Activated naive CD4-positive, alpha-beta T cell treated with anti-CD3 and anti-CD28 coated beads, Interleukin-2, amount 10 ng/mL, durations not matched to agents 7 days and 5 days (primary cell): ENCODE data around the gene CDK17.

Source experiments
- CTCF ChIA-PET: fragments of 350-600 bp; sonication (Branson Sonifier 250); formaldehyde crosslinking; loops from one replicate; lab custom pipeline; 2021; ENCODE audit warnings: antibody characterized with exemption; lab: Charles Lee
- DNase-seq: peaks from one replicate; pipeline ENCODE4 v3.0.0-alpha.2; 2020
- H3K27ac Mint-ChIP-seq: one replicate; pipeline ENCODE4 v1.8.0; 2021; ENCODE audit warnings: mild to moderate bottlenecking, moderate library complexity, mixed read lengths
- H3K27me3 Mint-ChIP-seq: one replicate; pipeline ENCODE4 v1.8.0; 2021; ENCODE audit warnings: mild to moderate bottlenecking, mixed read lengths
- H3K36me3 Mint-ChIP-seq: one replicate; pipeline ENCODE4 v1.8.0; 2021; ENCODE audit warnings: mixed read lengths
- H3K4me1 Mint-ChIP-seq: one replicate; pipeline ENCODE4 v1.8.0; 2021; ENCODE audit warnings: mixed read lengths
- H3K4me3 Mint-ChIP-seq: one replicate; pipeline ENCODE4 v1.8.0; 2021; ENCODE audit warnings: mild to moderate bottlenecking, moderate library complexity, mixed read lengths
- H3K9me3 Mint-ChIP-seq: one replicate; pipeline ENCODE4 v1.8.0; 2021; ENCODE audit warnings: mixed read lengths

The CDK17 gene

GRCh38 chr12:96300064-96300463 lies 100.2 kb downstream of the CDK17 start:
- Mint-ChIP-seq H3K27me3 (no peaks in the 10 kb centered on the region), H3K36me3 (peaks cover 33% of the 10 kb centered on the region), H3K4me1 (peaks cover 9% of the 10 kb centered on the region), H3K9me3 (no peaks in the 10 kb centered on the region), H3K4me3 (no peak overlapping the region), H3K27ac (no peak overlapping the region)
- no peak for DNase-seq
- CTCF ChIA-PET = no interaction called here

- Mint-ChIP-seq H3K4me1 (peaks cover 15% of the 10 kb centered on the region), H3K27me3 (no peaks in the 10 kb centered on the region), H3K9me3 (no peaks in the 10 kb centered on the region), H3K4me3 (no peak overlapping the region), H3K36me3 (peaks cover 42% of the 10 kb centered on the region), H3K27ac (no peak overlapping the region)
- DNase-seq = no peak
- CTCF ChIA-PET = no interaction called here
Observed at GRCh38 chr12:96297504-96297903, 102.7 kb downstream of the CDK17 start.

GRCh38 chr12:96295532-96296160 lies 104.6 kb downstream of the CDK17 start:
- CTCF ChIA-PET = interaction anchor here (1.2 kb wide), 1 partner anchor 221 kb away, joined by 3 read pairs; no protein-coding TSS in a partner anchor
- H3K27ac Mint-ChIP-seq = no peak overlapping the region
- peaks cover 46% of the 10 kb centered on the region for H3K36me3 Mint-ChIP-seq
- peaks cover 12% of the 10 kb centered on the region for H3K4me1 Mint-ChIP-seq
- no peak for DNase-seq
- H3K9me3 Mint-ChIP-seq = no peaks in the 10 kb centered on the region
- H3K4me3 Mint-ChIP-seq = no peak overlapping the region
- no peaks in the 10 kb centered on the region for H3K27me3 Mint-ChIP-seq

GRCh38 chr12:96294831-96295230 lies 105.4 kb downstream of the CDK17 start:
- CTCF ChIA-PET = interaction anchor here (1.2 kb wide), 1 partner anchor 222 kb away, joined by 3 read pairs; no protein-coding TSS in a partner anchor

GRCh38 chr12:96293093-96293492 lies 107.1 kb downstream of the CDK17 start:
- CTCF ChIA-PET = no interaction called here
- H3K4me1 Mint-ChIP-seq = peaks cover 18% of the 10 kb centered on the region
- no peak overlapping the region for H3K27ac Mint-ChIP-seq
- no peak for DNase-seq
- peaks cover 47% of the 10 kb centered on the region for H3K36me3 Mint-ChIP-seq
- no peaks in the 10 kb centered on the region for H3K9me3 Mint-ChIP-seq
- no peaks in the 10 kb centered on the region for H3K27me3 Mint-ChIP-seq
- H3K4me3 Mint-ChIP-seq = no peak overlapping the region

More at GRCh38 chr12:96294831-96295230, 105.4 kb downstream of the CDK17 start:
- no peak for DNase-seq
- H3K36me3 Mint-ChIP-seq = peaks cover 45% of the 10 kb centered on the region
- H3K4me1 Mint-ChIP-seq = peaks cover 12% of the 10 kb centered on the region
- no peaks in the 10 kb centered on the region for H3K9me3 Mint-ChIP-seq
- no peaks in the 10 kb centered on the region for H3K27me3 Mint-ChIP-seq
- H3K27ac Mint-ChIP-seq = no peak overlapping the region
- no peak overlapping the region for H3K4me3 Mint-ChIP-seq

- Mint-ChIP-seq H3K36me3 (peaks cover 59% of the 10 kb centered on the region), H3K4me1 (peaks cover 16% of the 10 kb centered on the region), H3K27ac (no peak overlapping the region), H3K9me3 (no peaks in the 10 kb centered on the region), H3K27me3 (no peaks in the 10 kb centered on the region), H3K4me3 (no peak overlapping the region)
- CTCF ChIA-PET = no interaction called here
- DNase-seq = no peak
Observed at GRCh38 chr12:96289067-96289466, 111.2 kb downstream of the CDK17 start.

GRCh38 chr12:96285158-96285557 lies 115.1 kb downstream of the CDK17 start:
- CTCF ChIA-PET = no interaction called here
- DNase-seq = no peak
- Mint-ChIP-seq H3K9me3 (no peaks in the 10 kb centered on the region), H3K27ac (no peak overlapping the region), H3K4me3 (no peak overlapping the region), H3K4me1 (peaks cover 16% of the 10 kb centered on the region), H3K27me3 (no peaks in the 10 kb centered on the region), H3K36me3 (peaks cover 74% of the 10 kb centered on the region)

- no peaks in the 10 kb centered on the region for H3K4me1 Mint-ChIP-seq
- H3K9me3 Mint-ChIP-seq = no peaks in the 10 kb centered on the region
- no peaks in the 10 kb centered on the region for H3K27me3 Mint-ChIP-seq
- H3K27ac Mint-ChIP-seq = no peak overlapping the region
- CTCF ChIA-PET = no interaction called here
- H3K4me3 Mint-ChIP-seq = no peak overlapping the region
- no peak for DNase-seq
- H3K36me3 Mint-ChIP-seq = peaks cover 63% of the 10 kb centered on the region
Observed at GRCh38 chr12:96274331-96274730, 125.9 kb downstream of the CDK17 start.

GRCh38 chr12:96271469-96272199 lies 128.6 kb downstream of the CDK17 start:
- CTCF ChIA-PET = interaction anchor here (1.5 kb wide), 1 partner anchor 129 kb away, joined by 4 read pairs; the partner anchor contains the start of gene CDK17
- Mint-ChIP-seq H3K36me3 (peaks cover 71% of the 10 kb centered on the region), H3K4me3 (no peak overlapping the region)

GRCh38 chr12:96266238-96266637 lies 134.0 kb downstream of the CDK17 start:
- no peak overlapping the region for H3K27ac Mint-ChIP-seq
- DNase-seq = no peak
- H3K36me3 Mint-ChIP-seq = peaks cover 57% of the 10 kb centered on the region
- H3K9me3 Mint-ChIP-seq = no peaks in the 10 kb centered on the region
- no peaks in the 10 kb centered on the region for H3K27me3 Mint-ChIP-seq
- no peaks in the 10 kb centered on the region for H3K4me1 Mint-ChIP-seq
- CTCF ChIA-PET = interaction anchor here (0.8 to 1.0 kb wide), 2 partner anchors 11 to 250 kb away, joined by 3 read pairs; no protein-coding TSS in a partner anchor
- no peak overlapping the region for H3K4me3 Mint-ChIP-seq

More at GRCh38 chr12:96271469-96272199, 128.6 kb downstream of the CDK17 start:
- Mint-ChIP-seq H3K27me3 (no peaks in the 10 kb centered on the region), H3K27ac (no peak overlapping the region), H3K4me1 (no peaks in the 10 kb centered on the region), H3K9me3 (no peaks in the 10 kb centered on the region)
- no peak for DNase-seq

GRCh38 chr12:96265836-96266235 lies 134.4 kb downstream of the CDK17 start:
- H3K27ac Mint-ChIP-seq = no peak overlapping the region
- no peak overlapping the region for H3K4me3 Mint-ChIP-seq
- H3K4me1 Mint-ChIP-seq = no peaks in the 10 kb centered on the region
- H3K36me3 Mint-ChIP-seq = peaks cover 57% of the 10 kb centered on the region
- no peak for DNase-seq
- H3K27me3 Mint-ChIP-seq = no peaks in the 10 kb centered on the region
- H3K9me3 Mint-ChIP-seq = no peaks in the 10 kb centered on the region
- CTCF ChIA-PET = interaction anchor here (0.8 kb wide), 1 partner anchor 10 kb away, joined by 3 read pairs; no protein-coding TSS in a partner anchor

- no peak for DNase-seq
- no peak overlapping the region for H3K27ac Mint-ChIP-seq
- no peaks in the 10 kb centered on the region for H3K4me1 Mint-ChIP-seq
- no peaks in the 10 kb centered on the region for H3K27me3 Mint-ChIP-seq
- no peak overlapping the region for H3K4me3 Mint-ChIP-seq
- peaks cover 58% of the 10 kb centered on the region for H3K36me3 Mint-ChIP-seq
- H3K9me3 Mint-ChIP-seq = no peaks in the 10 kb centered on the region
- CTCF ChIA-PET = no interaction called here
Observed at GRCh38 chr12:96265400-96265799, 134.8 kb downstream of the CDK17 start.

GRCh38 chr12:96263449-96263902 lies 136.8 kb downstream of the CDK17 start:
- CTCF ChIA-PET = no interaction called here
- no peak overlapping the region for H3K27ac Mint-ChIP-seq
- H3K36me3 Mint-ChIP-seq = peaks cover 52% of the 10 kb centered on the region
- H3K9me3 Mint-ChIP-seq = no peaks in the 10 kb centered on the region
- no peaks in the 10 kb centered on the region for H3K27me3 Mint-ChIP-seq
- H3K4me1 Mint-ChIP-seq = no peaks in the 10 kb centered on the region
- no peak for DNase-seq
- no peak overlapping the region for H3K4me3 Mint-ChIP-seq

GRCh38 chr12:96261557-96261956 lies 138.7 kb downstream of the CDK17 start:
- CTCF ChIA-PET = no interaction called here
- H3K27ac Mint-ChIP-seq = no peak overlapping the region
- DNase-seq = no peak
- H3K9me3 Mint-ChIP-seq = no peaks in the 10 kb centered on the region
- peaks cover 42% of the 10 kb centered on the region for H3K36me3 Mint-ChIP-seq
- no peak overlapping the region for H3K4me3 Mint-ChIP-seq
- H3K27me3 Mint-ChIP-seq = no peaks in the 10 kb centered on the region
- no peaks in the 10 kb centered on the region for H3K4me1 Mint-ChIP-seq
